Measurements from ENCODE around the gene SPNS1.
"Not testable (repeated sequence)": the region's sequence is repeated elsewhere in the genome, so short reads cannot be mapped to it uniquely, and the experiment has no call there.

Gene SPNS1

GRCh38 chr16:28977703-28978662, 3.4 kb downstream of the SPNS1 start:
- peak; percentile 39 for TF ChIP-seq CTCF (IDR thresholded peaks at IDR 0.05; ENCODE audit: low read length, missing control alignments)
- no peak for DNase-seq (ENCODE audit: low read depth)
- no peak overlapping the region for H3K4me3 ChIP-seq (replicated peaks; ENCODE audit: low read depth, low read length)

DNA sequence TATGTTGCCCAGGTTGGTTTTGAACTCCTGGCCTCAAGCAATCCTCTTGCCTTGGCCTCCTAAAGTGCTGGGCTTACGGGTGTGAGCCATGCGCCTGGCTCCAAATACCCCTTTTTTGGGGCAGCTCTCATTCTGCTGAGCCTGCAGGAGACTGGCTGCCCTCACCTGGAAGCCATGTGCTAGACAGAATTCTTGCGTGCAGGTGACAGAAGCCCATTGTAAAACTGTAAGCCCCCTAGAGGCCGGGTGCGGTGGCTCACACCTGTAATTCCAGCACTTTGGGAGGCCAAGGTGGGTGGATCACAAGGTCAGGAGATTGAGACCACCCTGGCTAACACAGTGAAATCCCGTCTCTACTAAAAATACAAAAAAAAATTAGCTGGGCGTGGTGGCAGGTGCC, 5.8 kb downstream of the SPNS1 start:
- not testable (repeated sequence) for DNase-seq (ENCODE audit: low read depth); H3K4me3 ChIP-seq (replicated peaks; ENCODE audit: low read depth, low read length)

GRCh38 chr16:28980929-28981328, 6.4 kb downstream of the SPNS1 start:
- no peak for DNase-seq (ENCODE audit: low read depth)
- TF ChIP-seq CTCF (IDR thresholded peaks at IDR 0.05; ENCODE audit: low read length, missing control alignments) = no peak
- H3K4me3 ChIP-seq (replicated peaks; ENCODE audit: low read depth, low read length) = no peak overlapping the region

DNA sequence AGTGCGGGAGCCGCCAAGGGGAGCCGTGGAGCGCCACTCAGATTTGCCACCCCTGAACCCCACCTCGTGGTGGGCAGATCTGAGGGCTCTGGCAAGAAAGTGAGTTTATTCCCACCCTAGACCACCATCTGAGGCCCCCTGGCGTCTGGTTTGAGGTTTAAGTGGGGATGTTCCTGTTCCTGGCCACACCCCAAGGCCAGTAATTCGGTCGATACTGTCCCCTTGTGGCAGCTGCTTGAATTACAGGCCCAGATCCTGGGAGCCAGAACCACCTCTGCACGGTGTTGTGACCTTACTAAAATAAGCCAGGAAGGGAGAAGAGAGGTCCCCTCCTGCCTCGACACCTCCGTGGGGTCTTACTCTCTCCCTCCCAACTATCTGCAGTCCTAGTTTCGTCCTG, 6.9 kb downstream of the SPNS1 start:
- peak; percentile 14 for DNase-seq (ENCODE audit: low read depth)
- peak; percentile 64 for TF ChIP-seq CTCF (IDR thresholded peaks at IDR 0.05; ENCODE audit: low read length, missing control alignments)
- no peak overlapping the region for H3K4me3 ChIP-seq (replicated peaks; ENCODE audit: low read depth, low read length)

DNA sequence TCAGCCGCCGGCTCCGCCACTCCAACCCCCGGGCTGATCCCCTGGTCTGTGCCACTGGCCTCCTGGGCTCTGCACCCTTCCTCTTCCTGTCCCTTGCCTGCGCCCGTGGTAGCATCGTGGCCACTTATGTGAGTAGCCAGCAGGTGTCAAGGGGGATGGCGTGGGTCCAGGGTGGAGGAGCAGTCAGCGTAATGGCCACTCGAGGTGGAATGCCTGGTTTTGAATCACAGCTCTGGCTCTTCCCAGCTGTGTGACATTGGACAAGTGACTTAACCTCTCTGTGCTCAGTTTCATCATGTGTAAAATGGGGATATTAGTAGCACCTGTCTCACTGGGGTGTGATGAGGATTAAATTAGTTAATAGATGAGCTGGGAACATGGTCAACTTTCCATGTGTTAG, 7.8 kb downstream of the SPNS1 start:
- TF ChIP-seq CTCF (IDR thresholded peaks at IDR 0.05; ENCODE audit: low read length, missing control alignments) = no peak
- no peak for DNase-seq (ENCODE audit: low read depth)
- H3K4me3 ChIP-seq (replicated peaks; ENCODE audit: low read depth, low read length) = no peak overlapping the region

GRCh38 chr16:28982949-28983348, 8.4 kb downstream of the SPNS1 start:
- no peak for TF ChIP-seq CTCF (IDR thresholded peaks at IDR 0.05; ENCODE audit: low read length, missing control alignments)

DNA sequence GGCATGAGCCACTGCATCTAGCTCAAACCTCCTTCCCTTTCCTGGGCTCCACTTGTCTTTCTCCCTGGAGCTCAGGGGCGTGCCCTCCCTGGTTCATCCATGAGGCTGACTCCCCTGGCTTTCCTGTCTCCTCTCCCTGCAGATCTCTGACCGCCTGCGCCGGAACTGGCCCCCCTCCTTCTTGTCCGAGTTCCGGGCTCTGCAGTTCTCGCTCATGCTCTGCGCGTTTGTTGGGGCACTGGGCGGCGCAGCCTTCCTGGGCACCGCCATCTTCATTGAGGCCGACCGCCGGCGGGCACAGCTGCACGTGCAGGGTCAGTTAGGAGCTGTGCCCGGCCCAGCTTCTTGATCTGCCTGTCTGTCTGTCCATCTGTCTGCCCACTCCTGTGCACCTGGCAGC, 9.1 kb downstream of the SPNS1 start:
- DNase-seq (ENCODE audit: low read depth) = no peak
- H3K4me3 ChIP-seq (replicated peaks; ENCODE audit: low read depth, low read length) = no peak overlapping the region
- no peak for TF ChIP-seq CTCF (IDR thresholded peaks at IDR 0.05; ENCODE audit: low read length, missing control alignments)

More at GRCh38 chr16:28982949-28983348, 8.4 kb downstream of the SPNS1 start:
- H3K4me3 ChIP-seq (replicated peaks; ENCODE audit: low read depth, low read length) = no peak overlapping the region
- DNase-seq (ENCODE audit: low read depth) = no peak
